NB4 (cell line): ENCODE results near the gene NRP2.
A peak's percentile ranks its signal among the peaks of the same experiment; 100 is the strongest.

Source experiments
- MYC ChIP-seq: IDR thresholded peaks from 2 replicates; pipeline ENCODE4 v1.6.1; 2011; ENCODE audit warnings: low read depth, low read length
- TF ChIP-seq, protein P1 (sequence below): IDR thresholded peaks from one replicate; pipeline ENCODE4 v1.5.1; 2012; ENCODE audit warnings: low read depth, low read length

DNA sequence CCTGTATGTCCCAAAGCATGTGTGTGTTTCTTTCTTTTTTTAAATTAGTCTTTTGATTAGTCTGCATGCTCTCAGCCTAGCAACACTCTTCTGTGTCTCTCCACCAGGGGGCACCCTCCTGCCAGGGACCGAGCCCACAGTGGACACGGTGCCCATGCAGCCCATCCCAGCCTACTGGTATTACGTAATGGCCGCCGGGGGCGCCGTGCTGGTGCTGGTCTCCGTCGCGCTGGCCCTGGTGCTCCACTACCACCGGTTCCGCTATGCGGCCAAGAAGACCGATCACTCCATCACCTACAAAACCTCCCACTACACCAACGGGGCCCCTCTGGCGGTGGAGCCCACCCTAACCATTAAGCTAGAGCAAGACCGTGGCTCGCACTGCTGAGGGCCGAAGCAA lies 93.8 kb downstream of the NRP2 start:
- TF ChIP-seq, protein P1, sequence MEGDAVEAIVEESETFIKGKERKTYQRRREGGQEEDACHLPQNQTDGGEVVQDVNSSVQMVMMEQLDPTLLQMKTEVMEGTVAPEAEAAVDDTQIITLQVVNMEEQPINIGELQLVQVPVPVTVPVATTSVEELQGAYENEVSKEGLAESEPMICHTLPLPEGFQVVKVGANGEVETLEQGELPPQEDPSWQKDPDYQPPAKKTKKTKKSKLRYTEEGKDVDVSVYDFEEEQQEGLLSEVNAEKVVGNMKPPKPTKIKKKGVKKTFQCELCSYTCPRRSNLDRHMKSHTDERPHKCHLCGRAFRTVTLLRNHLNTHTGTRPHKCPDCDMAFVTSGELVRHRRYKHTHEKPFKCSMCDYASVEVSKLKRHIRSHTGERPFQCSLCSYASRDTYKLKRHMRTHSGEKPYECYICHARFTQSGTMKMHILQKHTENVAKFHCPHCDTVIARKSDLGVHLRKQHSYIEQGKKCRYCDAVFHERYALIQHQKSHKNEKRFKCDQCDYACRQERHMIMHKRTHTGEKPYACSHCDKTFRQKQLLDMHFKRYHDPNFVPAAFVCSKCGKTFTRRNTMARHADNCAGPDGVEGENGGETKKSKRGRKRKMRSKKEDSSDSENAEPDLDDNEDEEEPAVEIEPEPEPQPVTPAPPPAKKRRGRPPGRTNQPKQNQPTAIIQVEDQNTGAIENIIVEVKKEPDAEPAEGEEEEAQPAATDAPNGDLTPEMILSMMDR: peak; percentile 87
- no peak for TF ChIP-seq MYC
